A673 (cell line): ENCODE data around the gene ERBB2. TPM values are rescaled to one million over a fixed set of nuclear protein-coding genes. Genes with fewer than 3 reads are reported as not detected.

Experiments used
- BruUV-seq: library from RNA; stranded (reverse); fragments of 400-500 nt; replicated peaks from 2 replicates; lab custom pipeline; 2021; lab: Mats Ljungman, UMichigan
- CTCF ChIA-PET: fragments of 300-600 bp; sonication (Branson Sonifier 250); formaldehyde crosslinking; loops from one replicate; lab custom pipeline; 2022; ENCODE audit warnings: antibody characterized with exemption; lab: Charles Lee
- POLR2A ChIA-PET: fragments of 300-600 bp; sonication (Branson Sonifier 250); formaldehyde crosslinking; loops from one replicate; lab custom pipeline; 2022; ENCODE audit warnings: antibody characterized with exemption; ENCODE audit not compliant: low non-redundant PET; lab: Charles Lee
- DNase-seq: peaks from one replicate; pipeline ENCODE4 v3.0.0-alpha.2; 2015; ENCODE audit warnings: low spot score
- H3K27ac ChIP-seq: fragments of 200-600 bp; sonication (generic); 2 replicates; pipeline ENCODE4 v1.5.1; 2016; ENCODE audit warnings: mixed run types, low read depth, mild to moderate bottlenecking, mixed read lengths, antibody characterized with exemption, low read length; ENCODE audit not compliant: poor library complexity, severe bottlenecking
- H3K27me3 ChIP-seq: fragments of 200-600 bp; sonication (generic); replicated peaks from 2 replicates; pipeline ENCODE4 v1.6.1; 2017; ENCODE audit warnings: mixed run types, low read depth, mild to moderate bottlenecking, mixed read lengths, antibody characterized with exemption, low read length; ENCODE audit not compliant: insufficient read depth, poor library complexity
- H3K36me3 ChIP-seq: fragments of 200-600 bp; sonication (generic); 2 replicates; pipeline ENCODE4 v1.6.1; 2016; ENCODE audit warnings: mixed run types, mild to moderate bottlenecking, mixed read lengths, antibody characterized with exemption, low read length; ENCODE audit not compliant: insufficient read depth, poor library complexity, severe bottlenecking
- H3K4me1 ChIP-seq: fragments of 200-600 bp; sonication (generic); 2 replicates; pipeline ENCODE4 v1.6.1; 2017; ENCODE audit warnings: mixed run types, mild to moderate bottlenecking, mixed read lengths, antibody characterized with exemption, low read length; ENCODE audit not compliant: insufficient read depth, poor library complexity, severe bottlenecking
- H3K4me3 ChIP-seq: fragments of 200-600 bp; sonication (generic); 2 replicates; pipeline ENCODE4 v1.5.1; 2016; ENCODE audit warnings: low read depth, mixed run types, mild to moderate bottlenecking, mixed read lengths, low read length; ENCODE audit not compliant: poor library complexity, severe bottlenecking
- H3K9me3 ChIP-seq: fragments of 200-600 bp; sonication (generic); 2 replicates; pipeline ENCODE4 v1.6.1; 2016; ENCODE audit warnings: mixed run types, low read depth, mild to moderate bottlenecking, mixed read lengths, antibody characterized with exemption, low read length; ENCODE audit not compliant: poor library complexity, severe bottlenecking
- CTCF ChIP-seq: fragments of 300-800, 200-600 bp; sonication (generic); conservative IDR thresholded peaks from 2 replicates; pipeline ENCODE4 v1.5.1; 2017; ENCODE audit warnings: low read depth, mild to moderate bottlenecking, antibody characterized with exemption, low read length, moderate library complexity, mixed read lengths
- EZH2 ChIP-seq: fragments of 200-600 bp; sonication (generic); IDR thresholded peaks from 2 replicates; pipeline ENCODE4 v1.6.1; 2017; ENCODE audit warnings: borderline replicate concordance, low read depth, mild to moderate bottlenecking, mixed read lengths, antibody characterized with exemption, low read length; ENCODE audit not compliant: poor library complexity, severe bottlenecking
- intact Hi-C: fragments of 100-400 bp; cut with micrococcal nuclease; formaldehyde crosslinking; loops from one replicate; pipeline ENCODE4 v1.10.0; 2022; ENCODE audit not compliant: unreplicated experiment
- total RNA-seq: library from RNA; stranded (reverse); gene quantifications from 2 replicates; pipeline ENCODE4 v1.2.3, GENCODE V29; 2021

ERBB2 gene
- total RNA-seq, 1 experiment from 2014 or later, result 11.1 TPM

- POLR2A ChIA-PET, result no interaction called here
These were observed 34.1 kb upstream of the ERBB2 start for GRCh38 chr17:39665642-39666224.

GRCh38 chr17:39666231-39666600 is 33.6 kb upstream of the ERBB2 start:
- H3K4me3 ChIP-seq, result no peak overlapping the region
- DNase-seq, result no peak
- no peak for TF ChIP-seq CTCF
- no peak for TF ChIP-seq EZH2
- H3K4me1 ChIP-seq, result no peaks in the 10 kb centered on the region
- no TSS peak for BruUV-seq
- intact Hi-C loops, result no loop called here
- POLR2A ChIA-PET, result no interaction called here
- H3K27me3 ChIP-seq, result no peaks in the 10 kb centered on the region
- CTCF ChIA-PET, result no interaction called here
- H3K9me3 ChIP-seq, result no peaks in the 10 kb centered on the region
- H3K27ac ChIP-seq, result no peak overlapping the region
- H3K36me3 ChIP-seq, result no peaks in the 10 kb centered on the region

More at GRCh38 chr17:39665642-39666224, 34.1 kb upstream of the ERBB2 start:
- no peaks in the 10 kb centered on the region for H3K27me3 ChIP-seq
- CTCF ChIA-PET, result no interaction called here
- H3K9me3 ChIP-seq, result no peaks in the 10 kb centered on the region
- H3K27ac ChIP-seq, result no peak overlapping the region
- TF ChIP-seq CTCF, result no peak
- no peak for TF ChIP-seq EZH2
- H3K36me3 ChIP-seq, result no peaks in the 10 kb centered on the region
- no peaks in the 10 kb centered on the region for H3K4me1 ChIP-seq
- intact Hi-C loops, result no loop called here
- H3K4me3 ChIP-seq, result no peak overlapping the region
- BruUV-seq, result no TSS peak
- no peak for DNase-seq

DNA sequence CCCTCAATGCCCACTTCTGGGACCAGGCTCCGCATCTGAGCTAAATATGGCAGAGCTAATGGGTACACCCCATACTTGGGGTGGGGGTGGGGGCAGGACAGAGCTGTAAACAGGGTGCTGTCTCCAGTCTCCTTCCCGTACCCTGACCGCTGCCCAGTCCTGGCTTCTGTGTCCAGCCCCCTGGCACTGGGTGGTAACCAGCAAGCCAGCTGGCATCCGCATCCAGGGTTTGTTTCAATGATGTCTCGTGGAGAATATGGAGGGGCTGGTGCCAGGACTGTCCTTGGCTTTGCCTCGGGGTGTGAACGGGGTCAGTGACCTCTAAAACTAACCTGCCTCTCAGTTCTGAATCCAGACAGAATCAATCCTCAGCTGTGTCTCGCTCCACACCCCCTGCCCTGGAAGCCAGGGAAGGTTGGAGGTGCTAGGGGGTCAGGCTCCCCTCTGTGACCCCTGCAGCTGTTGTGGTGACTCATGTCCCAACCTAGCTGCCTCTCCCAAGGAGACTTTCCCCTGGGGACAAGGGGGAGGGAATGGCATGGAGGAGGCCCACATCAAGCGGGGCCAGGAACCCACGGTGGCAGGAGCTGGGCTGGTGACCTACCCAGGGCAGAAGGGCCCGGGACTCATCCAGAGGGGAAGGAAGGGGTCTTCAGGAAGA is 33.1 kb upstream of the ERBB2 start:
- Histone ChIP-seq H3K9me3 (no peaks in the 10 kb centered on the region), H3K36me3 (no peaks in the 10 kb centered on the region), H3K4me1 (no peaks in the 10 kb centered on the region), H3K4me3 (no peak overlapping the region), H3K27me3 (no peaks in the 10 kb centered on the region), H3K27ac (no peak overlapping the region)
- DNase-seq, result no peak
- POLR2A ChIA-PET, result no interaction called here
- intact Hi-C loops, result no loop called here
- BruUV-seq, result no TSS peak
- TF ChIP-seq EZH2 (no peak), CTCF (no peak)
- CTCF ChIA-PET, result no interaction called here
